Hematopoietic multipotent progenitor cell treated with erythropoietin and hydrocortisone succinate and interleukin-3 and kit ligand, for 15 days (in vitro differentiated cells): Measurements from ENCODE around the gene PICK1.
"Not testable (repeated sequence)": the region's sequence is repeated elsewhere in the genome, so short reads cannot be mapped to it uniquely, and the experiment has no call there.

Source experiments
- DNase-seq: peaks from one replicate; pipeline ENCODE4 v3.0.0-alpha.2; 2015; ENCODE audit warnings: low spot score

The PICK1 gene

GRCh38 chr22:38030311-38031133, 26.7 kb upstream of the PICK1 start:
- no peak for DNase-seq

GRCh38 chr22:38031491-38031890, 25.7 kb upstream of the PICK1 start:
- DNase-seq: no peak

- no peak for DNase-seq
These were observed 24.3 kb upstream of the PICK1 start for GRCh38 chr22:38032681-38033521.

- no peak for DNase-seq
These were observed 23.5 kb upstream of the PICK1 start for GRCh38 chr22:38033522-38034277.

GRCh38 chr22:38034278-38034882, 22.8 kb upstream of the PICK1 start:
- no peak for DNase-seq

- no peak for DNase-seq
These were observed 22.2 kb upstream of the PICK1 start for GRCh38 chr22:38034884-38035529.

GRCh38 chr22:38035530-38035885, 21.7 kb upstream of the PICK1 start:
- no peak for DNase-seq

- DNase-seq: no peak
These were observed 20.7 kb upstream of the PICK1 start for GRCh38 chr22:38036392-38037062.

- DNase-seq: not testable (repeated sequence)
These were observed 19.6 kb upstream of the PICK1 start for GRCh38 chr22:38037367-38038150.

GRCh38 chr22:38038426-38038825, 18.8 kb upstream of the PICK1 start:
- DNase-seq: no peak

- DNase-seq: no peak
These were observed 18.1 kb upstream of the PICK1 start for GRCh38 chr22:38038890-38039812.

- no peak for DNase-seq
These were observed 16.0 kb upstream of the PICK1 start for GRCh38 chr22:38040953-38041759.

GRCh38 chr22:38041760-38042487, 15.3 kb upstream of the PICK1 start:
- DNase-seq: no peak

GRCh38 chr22:38042488-38042790, 14.8 kb upstream of the PICK1 start:
- no peak for DNase-seq

GRCh38 chr22:38043151-38044039, 13.8 kb upstream of the PICK1 start:
- no peak for DNase-seq

- DNase-seq: no peak
These were observed 11.0 kb upstream of the PICK1 start for GRCh38 chr22:38046070-38046748.
